Skeletal muscle tissue (tissue), 4 donors: Measurements from ENCODE around the gene SPI1. TPM values are rescaled to one million over a fixed set of nuclear protein-coding genes. Genes with fewer than 3 reads are reported as not detected.

Experiments
- H3K27ac ChIP-seq: one replicate; pipeline ENCODE4 v1.7.0; 2013; ENCODE audit warnings: mild to moderate bottlenecking, low read depth, low read length, inconsistent platforms
- H3K27me3 ChIP-seq, 3 donors: one replicate each; pipeline ENCODE4 v1.7.0; 2013; ENCODE audit warnings: low read length in 3 of 3; ENCODE audit not compliant: control insufficient read depth in 3 of 3, insufficient read depth in 3 of 3
- H3K36me3 ChIP-seq, 3 donors: one replicate each; pipeline ENCODE4 v1.7.0; 2013; ENCODE audit warnings: low read length in 3 of 3; ENCODE audit not compliant: control insufficient read depth in 3 of 3, insufficient read depth in 3 of 3
- H3K4me1 ChIP-seq, 3 donors: one replicate each; pipeline ENCODE4 v1.7.0; 2013; ENCODE audit warnings: low read length in 3 of 3, mild to moderate bottlenecking in 3 of 3; ENCODE audit not compliant: control insufficient read depth in 3 of 3, insufficient read depth in 3 of 3
- H3K4me3 ChIP-seq, 3 donors: one replicate each; pipeline ENCODE4 v1.7.0; 2013; ENCODE audit warnings: low read length in 3 of 3
- H3K9ac ChIP-seq, 3 donors: one replicate each; pipeline ENCODE4 v1.7.0; 2013; ENCODE audit warnings: low read length in 3 of 3, mild to moderate bottlenecking in 3 of 3, moderate library complexity in 2 of 3, low read depth in 1 of 3
- H3K9me3 ChIP-seq, 3 donors: one replicate each; pipeline ENCODE4 v1.7.0; 2013; ENCODE audit warnings: low read length in 3 of 3; ENCODE audit not compliant: control insufficient read depth in 3 of 3
- total RNA-seq: library from RNA; depleted of rRNA; stranded (reverse); fragments of >200 nt; gene quantifications from one replicate; pipeline ENCODE4 v1.2.3, GENCODE V29; 2014
- donor health status: Osteomylitis.

Gene SPI1
- total RNA-seq, 1 donor from 2014 or later = 2.6 TPM

DNA sequence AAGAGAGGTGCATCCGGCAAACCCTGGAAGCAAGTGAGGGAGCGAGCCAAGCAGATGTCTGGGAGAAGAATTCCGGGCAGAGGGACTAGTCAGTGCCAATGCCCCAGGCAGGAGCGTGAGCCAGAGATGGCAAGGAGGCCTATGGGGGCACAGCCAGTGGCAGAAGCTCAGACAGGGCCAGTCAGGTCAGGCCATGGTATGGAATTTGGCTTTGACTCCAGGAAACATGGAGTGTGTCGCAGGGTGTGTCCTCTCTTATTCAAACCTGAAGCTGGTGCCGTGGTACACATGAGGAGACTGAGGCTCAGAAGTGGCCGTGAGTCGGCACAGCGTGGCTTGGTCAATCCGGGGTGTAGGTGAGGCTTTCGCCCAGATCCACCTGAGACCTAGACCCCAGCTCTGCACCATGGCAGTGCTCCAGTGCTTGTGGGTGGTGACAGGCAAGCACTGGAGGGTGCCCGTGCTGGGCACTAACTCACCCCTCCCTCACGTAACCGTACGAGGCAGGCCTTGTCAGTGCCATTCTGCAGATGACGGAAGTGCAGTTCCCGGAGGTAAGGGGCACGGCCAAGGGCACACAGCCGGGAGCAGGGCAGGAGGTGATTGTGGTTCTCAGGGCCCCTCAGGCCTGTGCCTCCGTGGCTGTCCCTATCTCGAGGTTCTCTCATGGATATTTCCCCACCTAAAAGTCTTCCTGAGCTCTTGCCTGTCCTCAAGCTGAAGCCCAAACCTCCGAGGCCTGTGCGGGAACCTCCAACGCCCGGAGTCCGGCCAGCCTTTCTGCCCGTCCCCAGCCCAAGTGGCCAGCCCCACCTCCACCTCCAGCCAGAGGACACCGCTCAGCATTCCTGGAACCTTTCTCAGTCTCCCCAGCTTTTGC is 10.6 kb upstream of the SPI1 start:
- Histone ChIP-seq H3K4me1 (peaks cover 8 to 33% (median 15%) of the 10 kb centered on the region in 3 donors), H3K27ac (no peak overlapping the region), H3K9me3 (no peaks in the 10 kb centered on the region), H3K9ac (no peak overlapping the region), H3K27me3 (no peaks in the 10 kb centered on the region), H3K36me3 (no peaks in the 10 kb centered on the region), H3K4me3 (no peak overlapping the region)

DNA sequence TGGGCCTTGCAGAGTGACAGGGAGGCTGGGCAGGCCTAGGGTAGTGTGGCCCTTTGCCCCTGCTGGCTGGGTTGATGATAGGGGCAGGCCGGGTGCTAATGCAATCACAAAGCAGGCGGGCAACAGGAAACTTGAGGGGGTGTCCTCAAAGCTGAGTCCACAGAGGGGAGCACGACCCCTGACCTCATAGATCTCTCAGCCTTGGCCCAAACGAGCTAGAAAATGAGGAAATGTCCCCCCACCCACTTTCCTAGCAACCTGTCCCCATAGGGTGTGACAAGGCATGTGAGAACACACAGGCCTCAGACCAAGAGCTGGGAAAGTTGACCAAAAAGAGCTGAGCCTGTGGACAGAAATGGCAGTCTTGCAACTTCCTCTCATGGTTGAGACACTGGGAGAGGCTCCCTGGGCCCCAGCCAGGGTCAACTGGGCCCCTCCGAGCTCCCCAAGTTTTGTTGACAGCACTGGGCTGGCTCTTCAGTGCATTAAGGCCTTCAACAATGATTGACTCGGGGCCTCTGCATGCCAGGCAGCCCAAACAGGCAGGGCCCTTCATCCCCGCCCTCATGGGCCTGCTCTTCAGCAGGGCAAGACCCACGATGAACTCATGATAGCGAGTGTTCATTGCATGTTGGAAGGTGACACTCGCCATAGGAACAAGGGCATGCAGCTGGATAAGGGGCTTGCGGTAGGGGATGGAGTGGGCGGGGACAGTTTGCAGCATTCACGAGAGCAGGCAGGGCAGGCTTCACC is 9.8 kb upstream of the SPI1 start:
- peaks cover under 1 to 25% (median 7%) of the 10 kb centered on the region in 3 donors for H3K4me1 ChIP-seq
- H3K4me3 ChIP-seq = no peak overlapping the region
- H3K27ac ChIP-seq = no peak overlapping the region

DNA sequence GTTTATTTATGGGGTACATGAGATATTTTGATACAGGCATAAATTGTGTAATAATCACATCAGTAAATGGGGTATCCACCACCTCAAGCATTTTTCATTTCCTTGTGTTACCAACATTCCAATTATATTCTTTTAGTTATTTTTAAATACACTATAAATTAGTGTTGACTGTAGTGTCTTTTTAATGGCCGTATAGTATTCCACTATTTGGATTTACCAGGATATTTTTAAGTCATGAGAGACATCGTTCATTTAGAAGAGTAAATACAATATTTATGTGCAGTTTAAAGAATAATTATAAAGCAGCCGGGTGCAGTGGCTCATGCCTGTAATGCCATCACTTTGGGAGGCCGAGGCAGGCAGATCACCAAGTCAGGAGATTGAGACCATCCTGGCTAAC is 6.2 kb upstream of the SPI1 start:
- H3K27me3 ChIP-seq = no peaks in the 10 kb centered on the region
- no peak overlapping the region for H3K9ac ChIP-seq
- H3K36me3 ChIP-seq = no peaks in the 10 kb centered on the region
- H3K4me3 ChIP-seq = no peak overlapping the region
- H3K4me1 ChIP-seq = peaks cover 0 to 11% (median 0%) of the 10 kb centered on the region in 3 donors
- no peaks in the 10 kb centered on the region for H3K9me3 ChIP-seq
- no peak overlapping the region for H3K27ac ChIP-seq

More for the DNA sequence above, 9.8 kb upstream of the SPI1 start:
- Histone ChIP-seq H3K36me3 (no peaks in the 10 kb centered on the region), H3K9me3 (no peaks in the 10 kb centered on the region), H3K27me3 (no peaks in the 10 kb centered on the region), H3K9ac (no peak overlapping the region)

DNA sequence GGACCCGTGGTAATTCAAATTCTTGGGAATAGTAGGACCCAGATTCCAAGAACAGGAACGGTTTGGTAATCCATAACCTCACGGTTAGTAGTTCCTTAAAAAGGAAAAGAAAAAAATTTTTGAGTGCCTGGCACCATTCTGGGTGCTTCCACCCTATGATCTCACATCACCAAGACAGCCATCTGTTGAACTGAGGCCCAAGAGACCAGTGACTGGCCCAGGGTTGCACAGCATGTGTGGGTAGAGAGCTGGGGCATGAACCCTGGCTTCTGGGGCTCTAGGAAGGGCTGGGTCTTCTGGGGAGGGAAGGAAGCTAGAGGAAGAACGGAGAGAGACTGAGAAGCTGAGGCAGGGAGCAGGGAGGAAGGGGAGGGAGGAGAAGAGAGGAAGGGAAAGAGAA is 4.7 kb upstream of the SPI1 start:
- Histone ChIP-seq H3K27me3 (no peaks in the 10 kb centered on the region), H3K36me3 (no peaks in the 10 kb centered on the region), H3K4me1 (peaks cover 0 to 4% (median 0%) of the 10 kb centered on the region in 3 donors), H3K9me3 (no peaks in the 10 kb centered on the region), H3K4me3 (no peak overlapping the region), H3K27ac (no peak overlapping the region), H3K9ac (no peak overlapping the region)

DNA sequence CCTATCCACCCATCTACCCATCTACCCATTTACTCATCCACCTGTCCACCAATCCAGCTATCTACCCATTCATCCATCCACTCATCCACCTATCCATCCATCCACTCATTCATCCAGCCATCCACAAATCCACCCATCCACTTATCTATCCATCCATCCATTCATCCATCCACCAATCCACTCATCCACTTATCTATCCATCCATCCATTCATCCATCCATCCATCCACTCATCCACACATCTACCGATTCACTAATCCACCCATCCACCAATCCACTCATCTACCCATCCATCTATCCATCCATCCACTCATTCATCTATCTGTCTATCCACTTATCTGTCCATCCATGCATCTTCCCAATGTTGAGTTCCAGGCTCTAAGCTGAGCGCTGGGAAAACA is 1.7 kb upstream of the SPI1 start:
- no peak overlapping the region for H3K9ac ChIP-seq
- no peak overlapping the region for H3K27ac ChIP-seq
- no peak overlapping the region for H3K4me3 ChIP-seq
- no peaks in the 10 kb centered on the region for H3K36me3 ChIP-seq
- H3K4me1 ChIP-seq = peaks cover 0 to 4% (median 0%) of the 10 kb centered on the region in 3 donors
- no peaks in the 10 kb centered on the region for H3K9me3 ChIP-seq
- H3K27me3 ChIP-seq = no peaks in the 10 kb centered on the region

DNA sequence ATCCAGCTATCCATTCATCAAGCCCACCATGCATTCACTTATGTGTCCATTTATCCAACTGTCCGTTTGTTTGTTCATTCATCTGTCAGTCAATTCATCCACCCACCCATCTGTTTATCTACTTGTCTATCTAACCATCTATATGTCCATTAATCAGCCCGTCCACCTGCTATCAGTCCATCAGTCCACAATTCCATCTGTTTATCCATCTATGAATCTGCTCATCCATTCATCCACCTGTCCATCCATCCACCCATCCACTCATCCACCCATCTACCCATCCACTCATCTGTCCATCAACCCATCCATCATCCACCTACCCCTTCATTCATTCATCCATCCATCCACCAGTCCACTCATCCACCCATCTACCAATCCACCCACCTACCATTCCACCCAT is 970 bp upstream of the SPI1 start:
- no peaks in the 10 kb centered on the region for H3K27me3 ChIP-seq
- H3K9ac ChIP-seq = no peak overlapping the region
- H3K36me3 ChIP-seq = no peaks in the 10 kb centered on the region
- H3K4me1 ChIP-seq = peaks cover 0 to 4% (median 0%) of the 10 kb centered on the region in 3 donors
- H3K4me3 ChIP-seq = no peak overlapping the region
- no peak overlapping the region for H3K27ac ChIP-seq
- no peaks in the 10 kb centered on the region for H3K9me3 ChIP-seq

DNA sequence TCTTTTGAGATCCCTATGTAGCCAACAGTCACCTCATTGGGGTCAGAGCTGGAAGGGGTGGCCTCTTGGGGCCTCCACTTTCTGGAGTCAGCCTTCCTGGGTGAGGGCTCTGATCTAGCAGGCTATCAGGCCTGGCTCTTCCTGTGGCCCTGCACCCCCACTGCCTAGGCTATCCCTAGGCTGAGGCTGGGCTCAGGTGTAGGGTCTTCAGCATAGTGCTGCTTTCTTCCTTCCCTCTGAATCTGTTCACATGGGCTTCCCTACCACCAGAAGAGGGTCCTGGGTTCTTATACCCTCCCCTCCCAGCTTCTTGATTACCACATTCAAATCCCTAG is 456 bp upstream of the SPI1 start:
- Histone ChIP-seq H3K4me1 (peaks cover under 1 to 4% (median under 1%) of the 10 kb centered on the region in 3 donors), H3K27ac (peak overlapping the region; percentile 11), H3K36me3 (no peaks in the 10 kb centered on the region), H3K9ac (no peak overlapping the region), H3K9me3 (no peaks in the 10 kb centered on the region), H3K4me3 (no peak overlapping the region), H3K27me3 (no peaks in the 10 kb centered on the region)

DNA sequence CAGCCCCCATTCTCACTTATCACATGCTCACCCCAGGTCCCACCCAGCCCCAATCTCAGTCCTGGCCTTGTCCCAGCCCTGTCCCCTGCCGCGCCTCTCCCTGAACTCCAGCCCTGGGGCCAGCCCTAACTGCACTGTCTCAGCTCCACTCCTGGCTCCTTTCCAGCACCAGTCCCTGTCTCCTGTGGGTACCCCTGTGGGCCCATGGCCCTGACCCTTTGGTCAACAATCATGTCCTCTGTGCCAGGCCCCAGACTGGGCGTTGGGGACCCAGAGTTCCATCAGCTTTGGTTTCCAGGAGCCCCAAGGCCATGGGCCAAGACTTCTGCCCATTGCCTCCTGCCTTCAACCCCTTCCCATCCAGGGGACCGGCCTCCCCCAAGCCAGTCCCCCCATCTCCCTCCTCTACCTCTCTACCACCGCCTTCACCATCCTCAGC is 757 bp downstream of the SPI1 start:
- Histone ChIP-seq H3K9ac (peak overlapping the region in 1 of 3 donors; percentile 56), H3K27ac (peak overlapping the region; percentile 73), H3K4me3 (peak overlapping the region in 2 of 3 donors; percentile 30 to 51), H3K36me3 (no peaks in the 10 kb centered on the region), H3K27me3 (no peaks in the 10 kb centered on the region), H3K4me1 (peaks cover 2 to 3% (median 3%) of the 10 kb centered on the region in 3 donors), H3K9me3 (no peaks in the 10 kb centered on the region)

DNA sequence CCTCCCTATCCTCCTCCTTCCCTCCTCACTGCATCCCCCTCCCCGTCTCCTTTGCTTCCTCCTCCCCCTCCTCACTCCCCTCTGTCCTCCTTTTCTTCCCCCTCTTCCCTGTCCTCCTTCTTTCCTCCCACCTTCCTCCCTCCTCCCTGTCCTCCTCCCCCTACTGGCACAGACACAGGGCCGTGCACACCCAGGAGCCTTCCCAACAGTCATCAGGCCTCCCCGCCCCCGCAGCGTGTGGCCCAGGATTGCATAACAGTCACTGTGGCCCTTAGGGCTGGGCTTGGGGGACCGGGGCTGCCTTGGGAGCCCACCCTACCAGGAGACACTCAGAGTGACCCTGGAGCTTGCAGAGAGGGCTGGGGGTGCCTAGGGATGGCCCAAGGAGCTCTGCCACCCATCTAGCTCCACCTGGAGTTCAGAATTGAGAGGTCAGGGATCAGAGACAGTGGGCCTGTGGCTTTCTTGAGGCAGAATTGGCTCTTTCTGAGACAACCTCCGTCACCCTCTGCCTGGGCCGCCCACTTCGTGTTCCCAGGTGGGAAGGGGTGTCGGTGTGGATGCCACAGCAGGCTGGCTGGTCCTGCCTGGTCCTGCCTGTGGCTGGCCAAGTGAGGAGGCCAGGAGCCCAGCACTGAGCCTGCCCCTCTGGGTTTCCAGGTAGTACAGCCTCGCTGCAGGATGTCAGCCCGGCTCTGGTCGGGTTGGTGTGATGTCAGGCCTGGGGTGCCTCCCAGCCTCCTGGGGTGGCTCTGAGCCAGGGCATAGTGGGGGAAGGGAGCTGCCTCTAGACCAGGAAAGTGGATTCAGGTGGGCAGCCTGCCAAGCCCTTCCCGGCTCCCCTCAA is 1.6 kb downstream of the SPI1 start:
- peak overlapping the region in 2 of 3 donors; percentile 30 to 51 for H3K4me3 ChIP-seq
- no peak overlapping the region for H3K9ac ChIP-seq
- H3K27ac ChIP-seq = no peak overlapping the region
- no peaks in the 10 kb centered on the region for H3K9me3 ChIP-seq
- no peaks in the 10 kb centered on the region for H3K27me3 ChIP-seq
- H3K4me1 ChIP-seq = peaks cover 0 to 3% (median 2%) of the 10 kb centered on the region in 3 donors
- no peaks in the 10 kb centered on the region for H3K36me3 ChIP-seq
